HepG2 (cell line): ENCODE results near the gene EMILIN1. TPM values are rescaled to one million over a fixed set of nuclear protein-coding genes. Genes with fewer than 3 reads are reported as not detected.

Experiments used
- BCL6 ChIP-seq: IDR thresholded peaks from 2 replicates; pipeline ENCODE4 v1.6.1; 2016; ENCODE audit warnings: missing genetic modification reagents, missing compliant biosample characterization
- HNF1B ChIP-seq: sonication (generic); formaldehyde crosslinking; IDR thresholded peaks from 2 replicates; pipeline ENCODE4 v1.5.1; 2020; ENCODE audit warnings: mild to moderate bottlenecking, moderate library complexity, missing genetic modification reagents
- ISX ChIP-seq: sonication (generic); formaldehyde crosslinking; conservative IDR thresholded peaks from 2 replicates; pipeline ENCODE4 v1.5.0; 2020; ENCODE audit warnings: missing genetic modification reagents
- NFRKB ChIP-seq: fragments of 450-650 bp; IDR thresholded peaks from 2 replicates; pipeline ENCODE4 v1.6.1; 2017
- PAWR ChIP-seq: sonication (generic); formaldehyde crosslinking; IDR thresholded peaks from 2 replicates; pipeline ENCODE4 v1.4.0; 2020; ENCODE audit warnings: missing genetic modification reagents, mild to moderate bottlenecking, borderline replicate concordance
- POLR2AphosphoS5 ChIP-seq: IDR thresholded peaks from 2 replicates; pipeline ENCODE4 v1.6.1; 2012; ENCODE audit warnings: low read depth, low read length
- RNF219 ChIP-seq: sonication (generic); formaldehyde crosslinking; IDR thresholded peaks from 2 replicates; pipeline ENCODE4 v1.5.0; 2020; ENCODE audit warnings: mild to moderate bottlenecking, missing genetic modification reagents
- SAP130 ChIP-seq: IDR thresholded peaks from 2 replicates; pipeline ENCODE4 v1.6.1; 2016; ENCODE audit warnings: low read depth
- TFAP4 ChIP-seq: sonication (generic); IDR thresholded peaks from 2 replicates; pipeline ENCODE4 v1.6.1; 2016; ENCODE audit warnings: low read depth, borderline replicate concordance
- THAP8 ChIP-seq: sonication (generic); formaldehyde crosslinking; IDR thresholded peaks from 2 replicates; pipeline ENCODE4 v1.5.1; 2020; ENCODE audit warnings: missing genetic modification reagents, mild to moderate bottlenecking, borderline replicate concordance
- TMF1 ChIP-seq: sonication (generic); formaldehyde crosslinking; IDR thresholded peaks from 2 replicates; pipeline ENCODE4 v1.8.1; 2022; ENCODE audit warnings: low read depth, missing genetic modification reagents
- TP53 ChIP-seq: sonication (generic); formaldehyde crosslinking; conservative IDR thresholded peaks from 2 replicates; pipeline ENCODE4 v1.4.0; 2020; ENCODE audit warnings: missing genetic modification reagents
- U2AF1 ChIP-seq: fragments of 200-400 bp; formaldehyde crosslinking; optimal IDR thresholded peaks from 2 replicates; pipeline ENCODE3; 2017; ENCODE audit warnings: mild to moderate bottlenecking, low read depth, low read length
- ZBTB1 ChIP-seq: sonication (generic); formaldehyde crosslinking; IDR thresholded peaks from 2 replicates; pipeline ENCODE4 v1.4.0; 2020; ENCODE audit warnings: missing genetic modification reagents, borderline replicate concordance
- ZBTB7B ChIP-seq: sonication (generic); formaldehyde crosslinking; IDR thresholded peaks from 2 replicates; pipeline ENCODE4 v1.4.0; 2020; ENCODE audit warnings: missing genetic modification reagents
- ZKSCAN1 ChIP-seq: fragments of 150-350 bp; IDR thresholded peaks from 2 replicates; pipeline ENCODE4 v1.6.1; 2014; ENCODE audit warnings: low read length
- ZNF124 ChIP-seq: sonication (generic); formaldehyde crosslinking; IDR thresholded peaks from 2 replicates; pipeline ENCODE4 v1.4.0; 2020; ENCODE audit warnings: missing genetic modification reagents
- ZNF251 ChIP-seq: sonication (generic); formaldehyde crosslinking; IDR thresholded peaks from 2 replicates; pipeline ENCODE4 v1.9.0; 2021; ENCODE audit warnings: mild to moderate bottlenecking, missing genetic modification reagents
- ZNF550 ChIP-seq: sonication (generic); formaldehyde crosslinking; IDR thresholded peaks from 2 replicates; pipeline ENCODE4 v1.4.0; 2020; ENCODE audit warnings: mild to moderate bottlenecking, missing genetic modification reagents, borderline replicate concordance
- ZNF766 ChIP-seq: sonication (generic); formaldehyde crosslinking; IDR thresholded peaks from 2 replicates; pipeline ENCODE4 v1.5.0; 2020; ENCODE audit warnings: missing genetic modification reagents, borderline replicate concordance
- ZSCAN22 ChIP-seq: sonication (generic); formaldehyde crosslinking; IDR thresholded peaks from 2 replicates; pipeline ENCODE4 v1.4.0; 2020; ENCODE audit warnings: mild to moderate bottlenecking, missing genetic modification reagents
- polyA plus RNA-seq, 8 experiments: library from polyadenylated mRNA; depleted of rRNA in 3 of 8; stranded (reverse) in 7 of 8; unstranded in 1 of 8; fragments of >200 nt; fragmentation: Illumina TruSeq in 4 of 8; extraction: Trizol in 4 of 8; gene quantifications; 2 replicates each; pipeline versions ENCODE4 v1.2.1 to v1.2.3, GENCODE V29; 2011 to 2016; ENCODE audit warnings: low read depth in 4 of 8, missing spikeins in 1 of 8, mixed read lengths in 1 of 8; ENCODE audit not compliant: insufficient read depth in 1 of 8
- total RNA-seq, 5 experiments: library from RNA; depleted of rRNA; stranded (reverse); fragments of >200 nt; fragmentation: Illumina TruSeq; extraction: Trizol; gene quantifications; 2 replicates each; pipeline ENCODE4 v1.2.3, GENCODE V29; 2016; ENCODE audit warnings: low read depth in 1 of 5
- TF ChIP-seq, protein P1 (sequence below): IDR thresholded peaks from 2 replicates; pipeline ENCODE4 v1.6.1; 2016; ENCODE audit warnings: missing compliant biosample characterization, missing genetic modification reagents, borderline replicate concordance
- TF ChIP-seq, protein P2 (sequence below): sonication (generic); formaldehyde crosslinking; IDR thresholded peaks from 2 replicates; pipeline ENCODE4 v1.4.0; 2020; ENCODE audit warnings: missing genetic modification reagents

Gene EMILIN1
- total and polyA plus RNA-seq, 2 of the 13 experiments (the other 11 are each of a cell fraction or from before 2014, with no cell fraction given) = 8.1 to 9.7 TPM

DNA sequence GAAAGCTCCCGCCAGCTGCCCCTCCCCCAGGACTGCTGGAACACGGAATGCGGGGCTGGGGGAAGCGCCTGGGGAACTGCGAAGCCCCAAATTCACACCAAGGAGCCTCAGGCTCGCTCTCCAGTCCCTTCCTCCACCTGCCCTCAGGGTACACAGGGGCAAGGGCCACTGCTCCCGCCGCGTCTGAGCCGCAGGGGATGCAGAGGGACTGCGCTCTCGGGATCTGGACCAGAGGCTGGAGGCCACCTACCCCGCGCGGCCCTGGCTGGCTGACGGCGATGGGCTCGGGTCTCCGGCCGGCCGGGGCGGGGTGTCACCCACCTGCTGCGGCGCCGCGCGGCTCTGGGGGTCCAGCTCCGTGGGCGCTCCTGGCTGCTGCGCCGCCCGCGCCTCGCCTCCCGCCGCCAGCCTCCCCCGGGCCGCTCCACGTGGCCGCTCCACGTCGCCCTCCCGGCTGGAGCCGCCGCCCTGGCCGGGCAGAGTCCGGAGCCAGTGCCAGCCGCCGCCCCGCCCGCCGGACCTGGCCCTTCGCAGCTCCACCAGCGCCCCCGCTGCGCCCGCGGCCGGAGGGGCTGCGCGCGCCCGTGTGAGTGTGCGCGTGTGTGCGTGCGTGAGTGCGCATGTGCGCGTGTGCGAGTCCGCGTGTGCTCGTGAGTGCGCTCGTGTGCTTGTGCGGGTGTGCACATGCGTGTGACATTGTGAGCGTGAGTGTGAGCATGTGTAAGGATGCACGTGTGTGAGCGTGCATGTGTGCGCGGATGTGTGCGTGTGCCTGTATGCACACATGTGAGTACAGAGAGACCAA, 40.3 kb downstream of the EMILIN1 start, which contains the start of gene CGREF1 (continued):
- TF ChIP-seq, protein P1, sequence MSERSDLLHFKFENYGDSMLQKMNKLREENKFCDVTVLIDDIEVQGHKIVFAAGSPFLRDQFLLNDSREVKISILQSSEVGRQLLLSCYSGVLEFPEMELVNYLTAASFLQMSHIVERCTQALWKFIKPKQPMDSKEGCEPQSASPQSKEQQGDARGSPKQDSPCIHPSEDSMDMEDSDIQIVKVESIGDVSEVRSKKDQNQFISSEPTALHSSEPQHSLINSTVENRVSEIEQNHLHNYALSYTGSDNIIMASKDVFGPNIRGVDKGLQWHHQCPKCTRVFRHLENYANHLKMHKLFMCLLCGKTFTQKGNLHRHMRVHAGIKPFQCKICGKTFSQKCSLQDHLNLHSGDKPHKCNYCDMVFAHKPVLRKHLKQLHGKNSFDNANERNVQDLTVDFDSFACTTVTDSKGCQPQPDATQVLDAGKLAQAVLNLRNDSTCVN (CRISPR knock-in tag) = no peak
- TF ChIP-seq HNF1B (CRISPR knock-in tag) = no peak
- TF ChIP-seq ZNF124 (CRISPR knock-in tag) = no peak
- no peak; the same call in 1 of the 2 replicates for TF ChIP-seq TMF1 (CRISPR knock-in tag)
- TF ChIP-seq ZBTB1 (CRISPR knock-in tag) = no peak
- no peak for TF ChIP-seq TP53 (CRISPR knock-in tag)
- no peak; the same call in 1 of the 2 replicates for TF ChIP-seq PAWR (CRISPR knock-in tag)
- TF ChIP-seq ZNF550 (CRISPR knock-in tag) = no peak
- TF ChIP-seq NFRKB = no peak
- TF ChIP-seq ZSCAN22 (CRISPR knock-in tag) = no peak
- TF ChIP-seq SAP130 (CRISPR knock-in tag) = 0 out of 2 replicates have a peak, but pooled peaks have one; percentile 14
- TF ChIP-seq THAP8 (CRISPR knock-in tag) = no peak
- no peak for TF ChIP-seq ZKSCAN1
- TF ChIP-seq ZBTB7B (CRISPR knock-in tag) = no peak; the same call in 1 of the 2 replicates
- TF ChIP-seq ISX (CRISPR knock-in tag) = no peak
- no peak for TF ChIP-seq TFAP4
- TF ChIP-seq, protein P2, sequence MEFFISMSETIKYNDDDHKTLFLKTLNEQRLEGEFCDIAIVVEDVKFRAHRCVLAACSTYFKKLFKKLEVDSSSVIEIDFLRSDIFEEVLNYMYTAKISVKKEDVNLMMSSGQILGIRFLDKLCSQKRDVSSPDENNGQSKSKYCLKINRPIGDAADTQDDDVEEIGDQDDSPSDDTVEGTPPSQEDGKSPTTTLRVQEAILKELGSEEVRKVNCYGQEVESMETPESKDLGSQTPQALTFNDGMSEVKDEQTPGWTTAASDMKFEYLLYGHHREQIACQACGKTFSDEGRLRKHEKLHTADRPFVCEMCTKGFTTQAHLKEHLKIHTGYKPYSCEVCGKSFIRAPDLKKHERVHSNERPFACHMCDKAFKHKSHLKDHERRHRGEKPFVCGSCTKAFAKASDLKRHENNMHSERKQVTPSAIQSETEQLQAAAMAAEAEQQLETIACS (CRISPR knock-in tag) = peak; percentile 89
- TF ChIP-seq U2AF1 = no peak
- no peak for TF ChIP-seq POLR2AphosphoS5
- 0 out of 2 replicates have a peak, but pooled peaks have one; percentile 3 for TF ChIP-seq BCL6 (CRISPR knock-in tag)
- TF ChIP-seq ZNF766 = no peak
- TF ChIP-seq ZNF251 = no peak
- TF ChIP-seq RNF219 = no peak
